GM23338 (cell line): ENCODE results near the gene TRNAU1AP. TPM values are rescaled to one million over a fixed set of nuclear protein-coding genes. Genes with fewer than 3 reads are reported as not detected.

Experiments
- ATAC-seq: fragments of 200-7000 bp; cut with Tn5 transposase; 3 replicates; pipeline ENCODE4 v1.9.1; 2020
- DNase-seq: peaks from one replicate; pipeline ENCODE4 v3.0.0-alpha.2; 2015; ENCODE audit warnings: low spot score
- H2AFZ ChIP-seq: fragments of 200-600 bp; sonication (generic); 2 replicates; pipeline ENCODE4 v1.8.0; 2016; ENCODE audit warnings: antibody characterized with exemption, mild to moderate bottlenecking, moderate library complexity
- H3F3A ChIP-seq: fragments of 200-600 bp; sonication (generic); replicated peaks from 2 replicates; pipeline ENCODE4 v1.8.0; 2017; ENCODE audit warnings: antibody characterized with exemption, mixed run types, low read depth
- H3K27ac ChIP-seq: fragments of 200-600 bp; sonication (generic); 2 replicates; pipeline ENCODE4 v1.6.1; 2016; ENCODE audit warnings: low read depth
- H3K27me3 ChIP-seq: fragments of 200-600 bp; sonication (generic); 2 replicates; pipeline ENCODE4 v1.8.0; 2016; ENCODE audit warnings: mild to moderate bottlenecking, mixed run types, moderate library complexity; ENCODE audit not compliant: insufficient read depth
- H3K36me3 ChIP-seq: fragments of 200-600 bp; sonication (generic); 2 replicates; pipeline ENCODE4 v1.8.0; 2016; ENCODE audit warnings: mild to moderate bottlenecking; ENCODE audit not compliant: insufficient read depth
- H3K4me1 ChIP-seq: fragments of 200-600 bp; sonication (generic); 2 replicates; pipeline ENCODE4 v1.8.0; 2016; ENCODE audit warnings: mild to moderate bottlenecking, moderate library complexity; ENCODE audit not compliant: insufficient read depth
- H3K4me2 ChIP-seq: fragments of 200-600 bp; sonication (generic); 2 replicates; pipeline ENCODE4 v1.7.1; 2017; ENCODE audit warnings: mixed run types
- H3K4me3 ChIP-seq: fragments of 200-600 bp; sonication (generic); 2 replicates; pipeline ENCODE4 v1.6.1; 2016; ENCODE audit warnings: mixed run types
- H3K79me2 ChIP-seq: fragments of 200-600 bp; sonication (generic); replicated peaks from 2 replicates; pipeline ENCODE4 v1.8.0; 2017; ENCODE audit warnings: mild to moderate bottlenecking; ENCODE audit not compliant: insufficient read depth
- H3K9me2 ChIP-seq: fragments of 200-600 bp; sonication (generic); 2 replicates; pipeline ENCODE4 v1.8.0; 2017; ENCODE audit not compliant: insufficient read depth
- H4K20me1 ChIP-seq: fragments of 200-600 bp; sonication (generic); replicated peaks from 2 replicates; pipeline ENCODE4 v1.8.0; 2017; ENCODE audit warnings: mild to moderate bottlenecking; ENCODE audit not compliant: insufficient read depth
- H3K27ac Mint-ChIP-seq: 2 replicates; pipeline ENCODE4 v1.8.0; 2020; ENCODE audit warnings: inconsistent platforms, mild to moderate bottlenecking, moderate library complexity, mixed read lengths
- H3K27me3 Mint-ChIP-seq: 3 replicates; pipeline ENCODE4 v1.8.0; 2022; ENCODE audit warnings: low read depth, mild to moderate bottlenecking, moderate library complexity, mixed read lengths, inconsistent platforms; ENCODE audit not compliant: insufficient read depth, poor library complexity
- H3K36me3 Mint-ChIP-seq: 3 replicates; pipeline ENCODE4 v1.8.0; 2021; ENCODE audit warnings: low read depth, mild to moderate bottlenecking, inconsistent platforms, moderate library complexity, mixed read lengths
- H3K4me1 Mint-ChIP-seq: 3 replicates; pipeline ENCODE4 v1.8.0; 2020; ENCODE audit warnings: mild to moderate bottlenecking, inconsistent platforms, mixed read lengths
- H3K4me3 Mint-ChIP-seq: 3 replicates; pipeline ENCODE4 v1.8.0; 2021; ENCODE audit warnings: moderate library complexity, mild to moderate bottlenecking, inconsistent platforms, mixed read lengths
- H3K9me3 Mint-ChIP-seq: 3 replicates; pipeline ENCODE4 v1.8.0; 2020; ENCODE audit warnings: moderate library complexity, mild to moderate bottlenecking, inconsistent platforms, mixed read lengths
- CREB1 ChIP-seq: fragments of 250-450 bp; sonication (Bioruptor Pico); IDR thresholded peaks from 2 replicates; pipeline ENCODE4 v1.5.0; 2020; ENCODE audit warnings: low read depth, mild to moderate bottlenecking, moderate library complexity
- EZH2 ChIP-seq: fragments of 200-600 bp; sonication (generic); IDR thresholded peaks from one replicate; pipeline ENCODE4 v1.8.0; 2017; ENCODE audit warnings: antibody characterized with exemption, mild to moderate bottlenecking, low read depth; ENCODE audit not compliant: unreplicated experiment
- EZH2phosphoT487 ChIP-seq: fragments of 200-600 bp; sonication (generic); IDR thresholded peaks from one replicate; pipeline ENCODE4 v1.8.1; 2018; ENCODE audit warnings: antibody characterized with exemption; ENCODE audit not compliant: unreplicated experiment
- NANOG ChIP-seq: IDR thresholded peaks from 2 replicates; pipeline ENCODE4 v1.6.1; 2016; ENCODE audit warnings: antibody characterized with exemption, borderline replicate concordance
- POLR2AphosphoS5 ChIP-seq: IDR thresholded peaks from 2 replicates; pipeline ENCODE4 v1.6.1; 2016; ENCODE audit warnings: antibody characterized with exemption, low read depth
- REST ChIP-seq: IDR thresholded peaks from one replicate; pipeline ENCODE4 v1.6.1; 2018; ENCODE audit warnings: antibody characterized with exemption; ENCODE audit not compliant: unreplicated experiment
- STAT1 ChIP-seq: IDR thresholded peaks from one replicate; pipeline ENCODE4 v1.6.1; 2016; ENCODE audit warnings: antibody characterized with exemption; ENCODE audit not compliant: unreplicated experiment
- ZNF331 ChIP-seq: fragments of 250-450 bp; sonication (Bioruptor Pico); IDR thresholded peaks from 2 replicates; pipeline ENCODE4 v1.5.0; 2020; ENCODE audit warnings: low read depth, mild to moderate bottlenecking, moderate library complexity
- polyA plus RNA-seq: library from polyadenylated mRNA; unstranded; fragments of >200 nt; fragmentation: Nextera tagmentation; extraction: Ambion mirVana; gene quantifications from 2 replicates; pipeline ENCODE4 v1.2.1, GENCODE V29; 2016
- total RNA-seq: library from RNA; depleted of rRNA; stranded (reverse); fragments of >200 nt; shearing (Covaris generic); gene quantifications from 2 replicates; pipeline ENCODE4 v1.2.3, GENCODE V29; 2014

TRNAU1AP gene
- total and polyA plus RNA-seq, 2 experiments from 2014 or later, result 20.3 to 42.1 TPM

DNA sequence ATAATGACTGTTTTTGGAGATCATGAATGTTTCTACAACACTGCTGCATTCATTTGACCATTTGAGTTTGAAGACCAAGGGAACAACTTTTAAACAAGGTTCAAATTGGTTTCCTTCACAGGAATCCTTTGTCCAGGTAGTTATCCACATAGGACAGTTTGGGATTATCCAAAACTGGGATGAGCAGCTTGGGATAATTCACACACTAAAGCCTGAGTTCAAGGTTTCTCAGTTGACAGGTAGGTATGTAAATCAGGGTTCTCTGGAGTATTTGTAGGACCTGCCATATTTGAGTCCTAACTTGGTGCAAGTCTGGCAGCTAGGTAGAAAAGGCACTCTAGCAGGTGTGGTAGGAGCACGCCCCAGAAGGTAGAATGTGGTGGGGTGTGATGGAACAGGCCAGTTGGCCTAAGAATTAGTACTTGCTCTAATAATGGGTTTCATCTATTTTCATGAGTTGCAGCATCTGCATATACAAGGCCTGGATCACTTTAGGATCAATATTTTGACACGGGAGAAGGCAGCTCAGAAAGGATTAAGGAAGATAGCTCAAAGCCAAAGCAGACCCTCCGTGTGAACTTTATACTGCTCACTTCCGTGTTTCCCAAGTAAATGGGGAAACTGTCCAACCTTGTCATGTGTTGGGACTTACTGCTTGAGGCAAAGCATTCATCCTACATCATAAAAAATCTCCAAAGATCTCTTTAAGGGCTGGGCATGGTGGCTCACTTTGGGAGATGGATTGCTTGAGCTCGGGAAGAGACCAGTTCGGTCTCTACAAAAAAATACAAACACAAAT, 25.1 kb downstream of the TRNAU1AP start:
- Histone ChIP-seq H3K79me2 (peaks cover 35% of the 10 kb centered on the region), H3K4me2 (no peak overlapping the region), H3K4me3 (no peak overlapping the region), H3K27me3 (peaks cover 4% of the 10 kb centered on the region; the same call in 1 of the 2 replicates), H3F3A (peaks cover 61% of the 10 kb centered on the region), H3K36me3 (peaks cover 39% of the 10 kb centered on the region), H3K9me2 (no peaks in the 10 kb centered on the region), H3K27ac (peak overlapping the region; percentile 92), H3K4me1 (peaks cover 19% of the 10 kb centered on the region), H4K20me1 (peaks cover 35% of the 10 kb centered on the region), H2AFZ (no peak overlapping the region)
- no peak for ATAC-seq
- TF ChIP-seq STAT1, result no peak
- TF ChIP-seq EZH2, result no peak
- peak; percentile 30 for TF ChIP-seq POLR2AphosphoS5
- no peak for TF ChIP-seq ZNF331 (CRISPR knock-in tag)
- TF ChIP-seq CREB1, result no peak
- no peak for TF ChIP-seq EZH2phosphoT487
- Mint-ChIP-seq H3K4me1 (peaks cover 16% of the 10 kb centered on the region), H3K9me3 (no peaks in the 10 kb centered on the region), H3K36me3 (peaks cover 67% of the 10 kb centered on the region), H3K27ac (peak overlapping the region; percentile 46; the same call in 1 of the 2 replicates), H3K4me3 (no peak overlapping the region; the same call in 2 of the 3 replicates), H3K27me3 (peaks cover 18% of the 10 kb centered on the region)
- DNase-seq, result no peak

DNA sequence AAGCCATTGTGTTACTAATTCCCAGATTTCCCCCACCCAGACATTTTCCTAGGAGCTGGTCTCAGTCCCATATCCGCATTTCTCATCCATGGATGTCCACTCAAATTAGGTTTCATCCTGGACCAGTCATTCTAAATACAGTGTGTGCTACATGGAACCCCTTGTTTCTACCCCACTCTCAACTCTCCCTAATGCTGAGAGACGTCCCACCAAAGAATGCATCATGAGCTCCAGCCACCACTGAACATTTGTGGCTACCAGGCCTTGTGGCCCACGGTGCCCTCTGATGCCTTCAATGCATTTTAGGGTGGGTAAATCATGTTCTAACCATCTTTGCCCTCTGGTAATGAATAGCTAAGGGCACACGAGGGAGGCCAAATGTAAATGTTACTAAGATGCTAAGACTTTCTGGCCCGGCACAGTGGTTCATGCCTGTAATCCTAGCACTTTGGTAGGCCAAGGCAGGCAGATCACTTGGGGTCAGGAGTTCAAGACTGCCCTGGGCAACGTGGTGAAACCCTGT, 25.9 kb downstream of the TRNAU1AP start:
- H4K20me1 ChIP-seq, result peaks cover 35% of the 10 kb centered on the region
- H3K36me3 ChIP-seq, result peaks cover 39% of the 10 kb centered on the region
- Mint-ChIP-seq H3K9me3 (no peaks in the 10 kb centered on the region), H3K36me3 (peaks cover 61% of the 10 kb centered on the region), H3K4me1 (peaks cover 18% of the 10 kb centered on the region), H3K27ac (peak overlapping the region; percentile 50), H3K4me3 (peak overlapping the region; percentile 44; the same call in 2 of the 3 replicates), H3K27me3 (peaks cover 20% of the 10 kb centered on the region)
- H3K9me2 ChIP-seq, result no peaks in the 10 kb centered on the region
- 0 out of 2 replicates have a peak overlapping the region, but pooled peaks have one; percentile 100 for H3K4me3 ChIP-seq
- TF ChIP-seq STAT1 (no peak), NANOG (no peak), ZNF331 (CRISPR knock-in tag) (no peak), CREB1 (no peak), REST (no peak)
- H3K4me2 ChIP-seq, result 0 out of 2 replicates have a peak overlapping the region, but pooled peaks have one; percentile 100
- DNase-seq (no peak), ATAC-seq (no peak)
- H3K27me3 ChIP-seq, result peaks cover 4% of the 10 kb centered on the region; the same call in 1 of the 2 replicates
- peak overlapping the region; percentile 92 for H3K27ac ChIP-seq
- H3K4me1 ChIP-seq, result peaks cover 19% of the 10 kb centered on the region
- peaks cover 61% of the 10 kb centered on the region for H3F3A ChIP-seq
- peaks cover 35% of the 10 kb centered on the region for H3K79me2 ChIP-seq
- no peak overlapping the region for H2AFZ ChIP-seq
